Thymus (tissue), 11 donors: ENCODE measurements around the gene EML6. TPM values are rescaled to one million over a fixed set of nuclear protein-coding genes. Genes with fewer than 3 reads are reported as not detected.

Experiments
- DNase-seq, 9 donors: peaks; one replicate each; pipeline ENCODE4 v3.0.0-alpha.2; 2013; ENCODE audit warnings: low spot score in 9 of 9, low read depth in 6 of 9, missing footprints in 1 of 9
- H3K27ac ChIP-seq, 2 donors: one replicate each; pipeline ENCODE4 v1.5.1; 2013; ENCODE audit warnings: control low read depth in 1 of 2, low read depth in 1 of 2, low read length in 1 of 2, mild to moderate bottlenecking in 1 of 2, moderate library complexity in 1 of 2
- H3K27me3 ChIP-seq, 2 donors: one replicate each; pipeline ENCODE4 v1.5.1; 2013; ENCODE audit warnings: low read length in 1 of 2; ENCODE audit not compliant: control insufficient read depth in 2 of 2, insufficient read depth in 1 of 2
- H3K36me3 ChIP-seq, 2 donors: one replicate each; pipeline ENCODE4 v1.5.1; 2013; ENCODE audit warnings: low read length in 1 of 2, mild to moderate bottlenecking in 1 of 2, moderate library complexity in 1 of 2; ENCODE audit not compliant: control insufficient read depth in 2 of 2, insufficient read depth in 2 of 2
- H3K4me1 ChIP-seq, 2 donors: one replicate each; pipeline ENCODE4 v1.5.1; 2013; ENCODE audit warnings: low read length in 2 of 2; ENCODE audit not compliant: control insufficient read depth in 2 of 2, insufficient read depth in 2 of 2
- H3K4me3 ChIP-seq, 2 donors: one replicate each; pipeline ENCODE4 v1.5.1; 2013; ENCODE audit warnings: low read length in 2 of 2, control low read depth in 1 of 2, mild to moderate bottlenecking in 1 of 2
- H3K9me3 ChIP-seq, 2 donors: one replicate each; pipeline ENCODE4 v1.5.1; 2013; ENCODE audit warnings: low read length in 1 of 2, mild to moderate bottlenecking in 1 of 2; ENCODE audit not compliant: control insufficient read depth in 2 of 2, insufficient read depth in 1 of 2
- WGBS: extraction: QIAGEN DNeasy Blood & Tissue Kit; methylation state at CpG from one replicate; pipeline ENCODE4 v1.1.7; 2013; 5-methylcytosine and 5-hydroxymethylcytosine counted together
- polyA plus RNA-seq: library from polyadenylated mRNA; stranded (reverse); fragments of 200-250 nt; gene quantifications from one replicate; pipeline ENCODE4 v1.2.3, GENCODE V29; 2013
- total RNA-seq: library from RNA; stranded (reverse); fragments of 120-200 nt; gene quantifications from one replicate; pipeline ENCODE4 v1.2.4, GENCODE V29; 2013
- donor health status: healthy.

EML6 gene
- total and polyA plus RNA-seq, 2 donors = 1.2 to 3.4 TPM

DNA sequence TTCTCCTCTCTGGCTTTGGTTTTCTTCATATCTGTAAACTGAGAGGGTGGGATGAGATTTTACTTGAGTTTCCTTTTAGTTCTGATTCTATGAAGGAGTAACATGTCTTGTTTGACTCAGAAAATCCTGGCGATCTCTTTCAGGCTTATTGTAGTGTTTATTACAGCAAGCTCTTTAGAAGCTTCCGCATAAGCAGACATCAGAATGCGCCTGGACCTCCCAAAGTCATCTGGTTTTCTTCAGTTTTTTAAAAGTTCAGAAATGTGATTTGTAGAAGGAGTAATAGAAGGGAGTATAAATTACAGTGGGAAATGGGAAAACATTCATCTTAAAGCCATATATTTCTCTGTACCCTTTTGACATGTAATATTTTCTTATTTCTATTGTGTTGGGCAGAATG lies 68.4 kb downstream of the EML6 start:
- DNase-seq = no peak
- Histone ChIP-seq H3K36me3 (no peaks in the 10 kb centered on the region), H3K27ac (no peak overlapping the region), H3K9me3 (no peaks in the 10 kb centered on the region), H3K4me3 (no peak overlapping the region), H3K4me1 (no peaks in the 10 kb centered on the region), H3K27me3 (no peaks in the 10 kb centered on the region)
- 96% methylated on average over 3 of the region's 3 CpGs for WGBS

DNA sequence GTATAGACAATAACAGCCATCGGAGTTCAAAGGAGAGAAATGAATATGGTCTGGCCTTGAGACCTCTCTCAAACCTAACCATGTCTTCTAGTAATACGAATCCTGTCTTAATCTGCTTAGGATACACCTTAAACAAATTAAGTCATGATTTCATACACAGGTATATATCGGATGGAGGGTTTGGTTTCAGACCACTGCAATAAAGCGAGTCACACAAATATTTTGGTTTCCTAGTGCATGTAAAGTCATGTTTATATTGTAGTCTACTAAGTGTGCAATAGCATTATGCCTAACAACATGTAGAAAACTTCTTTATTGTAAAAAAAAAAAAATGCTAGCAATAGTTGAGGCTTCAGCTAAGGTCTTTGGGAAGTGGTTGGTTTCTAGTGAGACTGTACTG lies 73.8 kb downstream of the EML6 start:
- 97% methylated on average over 4 of the region's 4 CpGs for WGBS
- no peak for DNase-seq

DNA sequence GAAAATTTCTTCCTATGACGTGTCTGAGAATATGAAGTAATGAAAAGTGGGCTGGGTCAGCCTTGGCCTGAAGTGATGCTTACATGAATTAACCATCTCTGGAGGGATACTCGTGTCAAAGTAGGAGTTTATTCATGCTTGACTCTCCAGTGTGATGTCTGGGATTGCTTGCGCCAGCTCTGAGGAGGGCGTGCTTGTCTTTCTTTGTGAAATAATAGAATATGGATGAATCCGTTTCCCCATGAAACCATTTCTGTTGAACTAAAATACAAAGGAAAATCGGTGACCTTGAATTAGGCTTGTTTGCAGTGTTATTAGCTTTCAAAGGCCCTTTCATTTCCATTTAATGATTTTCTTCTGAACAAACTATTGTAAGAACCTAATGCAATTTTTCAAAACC lies 77.9 kb downstream of the EML6 start:
- no peak for DNase-seq
- Histone ChIP-seq H3K27ac (no peak overlapping the region), H3K36me3 (no peaks in the 10 kb centered on the region), H3K9me3 (no peaks in the 10 kb centered on the region), H3K4me1 (no peaks in the 10 kb centered on the region), H3K4me3 (no peak overlapping the region), H3K27me3 (no peaks in the 10 kb centered on the region)
- WGBS = 96% methylated on average over 6 of the region's 6 CpGs

More for the DNA sequence above, 73.8 kb downstream of the EML6 start:
- no peaks in the 10 kb centered on the region for H3K4me1 ChIP-seq
- H3K27me3 ChIP-seq = no peaks in the 10 kb centered on the region
- no peak overlapping the region for H3K27ac ChIP-seq
- H3K9me3 ChIP-seq = no peaks in the 10 kb centered on the region
- H3K36me3 ChIP-seq = no peaks in the 10 kb centered on the region
- H3K4me3 ChIP-seq = no peak overlapping the region

DNA sequence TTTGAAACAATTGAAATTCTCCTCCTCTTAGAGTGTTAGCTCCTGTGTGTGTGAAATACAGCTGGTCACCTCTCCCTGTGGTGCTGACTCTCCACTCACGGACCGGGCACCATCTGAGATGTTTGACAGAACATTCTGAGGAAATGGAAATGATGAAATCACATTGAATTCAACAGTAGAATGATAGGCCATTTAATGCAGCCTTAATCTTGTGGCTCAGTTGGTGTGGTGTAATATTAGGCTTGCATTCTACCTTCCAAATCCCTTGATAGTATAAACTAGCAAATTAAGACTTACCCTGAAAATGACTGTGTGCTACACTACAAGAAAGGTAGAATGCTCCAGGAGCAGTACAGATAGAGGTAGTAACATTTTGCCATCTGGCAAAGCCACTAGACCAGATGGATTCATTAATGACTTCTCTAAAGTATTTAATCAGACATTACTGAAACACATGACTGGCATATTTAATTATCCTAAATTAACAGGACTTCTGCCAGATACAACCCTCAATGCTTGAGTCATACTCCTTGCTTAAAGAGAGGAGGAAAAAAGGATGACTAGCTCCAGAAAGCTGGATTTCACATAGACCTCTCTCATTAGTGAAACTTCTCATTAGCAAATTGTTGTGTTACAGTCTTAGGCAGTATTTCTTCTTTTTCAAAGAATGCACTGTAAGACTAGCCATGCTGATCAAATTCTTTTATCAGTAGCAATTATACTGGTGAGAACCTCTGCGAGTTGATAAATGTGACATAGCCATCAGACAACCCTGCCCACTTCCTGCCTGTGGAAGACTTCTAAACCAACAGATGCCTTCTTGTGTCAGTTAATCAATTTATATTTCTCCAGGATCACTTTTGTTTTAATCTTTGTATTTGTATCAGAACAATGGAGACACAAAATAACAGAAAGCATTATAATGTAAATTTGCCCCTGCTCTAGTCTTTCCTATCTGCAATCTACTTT lies 80.6 kb downstream of the EML6 start:
- Histone ChIP-seq H3K4me1 (no peaks in the 10 kb centered on the region), H3K4me3 (no peak overlapping the region), H3K9me3 (no peaks in the 10 kb centered on the region), H3K27ac (no peak overlapping the region), H3K36me3 (no peaks in the 10 kb centered on the region), H3K27me3 (no peaks in the 10 kb centered on the region)
- DNase-seq = no peak
- 80% methylated on average over 3 of the region's 3 CpGs for WGBS

DNA sequence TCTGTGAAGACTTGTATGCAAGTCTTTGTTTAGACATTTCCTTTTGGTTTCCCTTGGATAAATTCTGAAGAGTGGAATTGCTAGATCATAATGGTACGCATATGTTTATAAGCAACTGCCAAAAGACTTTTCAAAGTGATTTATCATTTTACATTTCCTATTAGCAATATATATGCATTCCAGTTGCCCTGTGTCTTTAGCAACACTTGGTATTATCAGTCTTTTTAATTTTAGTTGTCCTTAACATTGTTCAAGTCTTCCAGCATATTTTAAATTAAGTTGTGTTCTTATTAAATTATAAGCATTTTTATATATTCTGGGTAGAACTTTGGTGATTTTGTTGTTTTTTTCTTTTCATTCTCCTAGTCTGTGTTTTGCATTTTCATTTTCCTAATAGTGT lies 81.8 kb downstream of the EML6 start:
- DNase-seq = no peak
- Histone ChIP-seq H3K4me3 (no peak overlapping the region), H3K27me3 (no peaks in the 10 kb centered on the region), H3K27ac (no peak overlapping the region), H3K4me1 (no peaks in the 10 kb centered on the region), H3K36me3 (no peaks in the 10 kb centered on the region), H3K9me3 (no peaks in the 10 kb centered on the region)
- 100% methylated on average over 1 of the region's 1 CpG for WGBS

DNA sequence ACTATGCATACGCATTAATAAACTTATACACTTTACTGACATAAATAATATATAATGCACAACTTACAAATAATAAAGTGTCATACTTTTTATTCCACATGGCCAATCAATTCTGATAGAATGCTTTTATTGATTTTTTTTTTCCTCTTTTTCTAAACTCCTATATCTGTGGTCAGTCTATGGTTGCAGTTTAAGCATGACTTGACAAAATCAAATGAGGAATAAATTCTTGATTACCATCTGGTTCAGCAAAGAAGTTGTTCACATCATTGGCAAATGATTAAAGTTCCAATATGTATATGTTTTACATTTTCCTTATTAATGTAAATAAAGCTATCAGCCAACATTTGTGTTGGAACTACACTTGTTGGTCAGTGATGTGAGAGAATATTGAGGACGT lies 83.5 kb downstream of the EML6 start:
- no peaks in the 10 kb centered on the region for H3K27me3 ChIP-seq
- DNase-seq = no peak
- H3K4me3 ChIP-seq = no peak overlapping the region
- no peaks in the 10 kb centered on the region for H3K36me3 ChIP-seq
- no peak overlapping the region for H3K27ac ChIP-seq
- 97% methylated on average over 2 of the region's 2 CpGs for WGBS
- H3K9me3 ChIP-seq = no peaks in the 10 kb centered on the region
- H3K4me1 ChIP-seq = no peaks in the 10 kb centered on the region

DNA sequence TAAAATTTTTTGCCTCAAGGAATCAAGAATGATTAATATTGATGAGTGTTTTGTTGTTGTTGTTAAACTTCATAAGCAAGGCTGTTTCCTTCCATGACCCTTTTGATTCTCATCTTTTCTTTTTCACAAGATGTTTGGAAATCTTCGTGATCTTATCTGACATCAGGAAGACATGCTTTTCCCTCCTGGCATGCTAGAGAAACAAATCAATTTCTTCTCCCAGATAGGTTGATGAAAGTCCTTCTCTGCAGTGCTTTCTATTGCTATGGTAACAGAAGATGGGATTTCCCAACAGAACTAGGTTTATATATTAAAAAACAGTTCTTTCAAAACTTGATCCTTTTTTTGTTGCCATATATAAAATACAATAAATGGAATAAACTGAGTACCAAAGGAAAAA lies 85.2 kb downstream of the EML6 start:
- 89% methylated on average over 1 of the region's 1 CpG for WGBS

DNA sequence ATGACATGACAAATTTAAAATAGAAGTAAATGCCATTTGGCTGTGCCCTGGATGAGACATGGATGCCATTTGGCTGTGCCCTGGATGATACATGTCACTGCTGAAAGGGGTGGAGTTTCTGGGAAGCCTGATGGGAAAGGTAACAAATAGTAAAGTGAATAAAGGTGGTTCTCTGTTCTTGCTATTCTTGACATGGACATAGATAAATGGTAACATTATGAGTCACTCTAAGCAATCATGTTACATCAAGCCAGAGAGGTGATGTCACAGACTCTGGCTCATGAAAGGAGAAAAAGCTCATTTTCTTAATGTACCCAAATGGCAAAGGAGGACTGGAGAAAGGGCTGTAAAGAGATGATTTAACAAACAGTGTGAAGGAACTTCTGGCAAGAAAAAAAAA lies 86.4 kb downstream of the EML6 start:
- DNase-seq = no peak
- Histone ChIP-seq H3K36me3 (no peaks in the 10 kb centered on the region), H3K4me1 (no peaks in the 10 kb centered on the region), H3K27me3 (no peaks in the 10 kb centered on the region), H3K4me3 (no peak overlapping the region), H3K9me3 (no peaks in the 10 kb centered on the region), H3K27ac (no peak overlapping the region)

More for the DNA sequence above, 85.2 kb downstream of the EML6 start:
- Histone ChIP-seq H3K9me3 (no peaks in the 10 kb centered on the region), H3K27ac (no peak overlapping the region), H3K4me1 (no peaks in the 10 kb centered on the region), H3K27me3 (no peaks in the 10 kb centered on the region), H3K36me3 (no peaks in the 10 kb centered on the region), H3K4me3 (no peak overlapping the region)
- DNase-seq = no peak

DNA sequence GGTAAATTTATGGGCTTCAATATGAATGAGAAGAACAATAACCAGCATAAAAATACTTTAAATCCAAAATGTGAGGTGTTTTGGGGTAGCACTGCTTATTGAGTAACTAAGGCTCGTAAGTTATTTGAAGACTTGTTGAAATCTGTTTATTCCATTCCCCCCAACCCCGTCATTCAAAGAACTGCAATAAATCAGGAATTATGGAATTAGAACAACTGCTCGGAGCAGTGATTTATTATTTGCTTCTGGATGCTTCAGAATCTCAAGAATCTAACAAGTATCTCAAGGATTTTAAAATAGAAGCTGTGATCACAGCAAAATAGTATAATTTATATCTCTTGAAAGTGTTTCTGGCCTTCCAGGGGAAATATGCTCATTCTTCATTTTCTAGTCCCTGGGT lies 86.8 kb downstream of the EML6 start:
- Histone ChIP-seq H3K27ac (no peak overlapping the region), H3K36me3 (no peaks in the 10 kb centered on the region), H3K27me3 (no peaks in the 10 kb centered on the region), H3K4me1 (no peaks in the 10 kb centered on the region), H3K9me3 (no peaks in the 10 kb centered on the region), H3K4me3 (no peak overlapping the region)
- no peak for DNase-seq
- 95% methylated on average over 3 of the region's 3 CpGs for WGBS
